ENCODE measurements around the gene CAMK4. TPM values are rescaled to one million over a fixed set of nuclear protein-coding genes. Genes with fewer than 3 reads are reported as not detected.

The CAMK4 gene
- total RNA-seq, 4 donors from 2014 or later = 0.42 to 5.3 (median 3.5) TPM

GRCh38 chr5:111432883-111433536 lies 208.8 kb downstream of the CAMK4 start:
- no peaks in the 10 kb centered on the region for H3K36me3 ChIP-seq
- no peak for DNase-seq (ENCODE audit: extremely low spot score)
- H3K4me1 ChIP-seq = no peaks in the 10 kb centered on the region
- no peaks in the 10 kb centered on the region for H3K9me3 ChIP-seq
- H3K27ac ChIP-seq (replicated peaks in 1 of 4) = no peak overlapping the region
- no peak overlapping the region for H3K4me3 ChIP-seq
- intact Hi-C loops (cut with DNase I) = no loop called here
- TF ChIP-seq CTCF (IDR thresholded peaks at IDR 0.05) (no peak), POLR2AphosphoS5 (IDR thresholded peaks at IDR 0.05) (no peak), POLR2A (IDR thresholded peaks at IDR 0.05; ENCODE audit: low read depth) (no peak), EP300 (IDR thresholded peaks at IDR 0.05) (no peak)
- H3K27me3 ChIP-seq = no peaks in the 10 kb centered on the region

DNA sequence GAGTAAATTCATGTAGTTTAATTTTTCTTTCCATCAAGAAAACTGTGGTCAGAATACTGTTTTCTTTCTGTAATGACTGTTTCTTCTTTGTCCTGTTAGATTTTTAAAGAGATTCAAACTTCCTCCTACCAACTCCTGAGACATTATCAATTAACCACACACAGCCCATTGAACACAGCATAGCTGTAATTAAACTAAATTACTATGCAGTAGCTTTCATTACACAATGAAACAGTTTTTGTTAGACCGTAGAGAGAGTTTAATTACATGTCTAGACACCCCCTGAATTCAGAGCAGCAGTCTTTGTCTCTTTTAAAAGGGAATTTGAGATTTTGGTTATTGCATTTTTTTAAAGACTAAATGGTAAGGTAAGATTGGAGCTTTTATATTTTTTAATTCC lies 210.6 kb downstream of the CAMK4 start:
- H3K27me3 ChIP-seq = no peaks in the 10 kb centered on the region
- DNase-seq (ENCODE audit: extremely low spot score) = no peak
- intact Hi-C loops (cut with DNase I) = no loop called here
- TF ChIP-seq EP300 (IDR thresholded peaks at IDR 0.05) (no peak), POLR2AphosphoS5 (IDR thresholded peaks at IDR 0.05) (no peak), CTCF (IDR thresholded peaks at IDR 0.05) (no peak), POLR2A (IDR thresholded peaks at IDR 0.05; ENCODE audit: low read depth) (no peak)
- no peak overlapping the region for H3K27ac ChIP-seq (replicated peaks in 1 of 4)
- H3K4me1 ChIP-seq = no peaks in the 10 kb centered on the region
- WGBS = 91% methylated on average over 1 of the region's 1 CpG
- H3K9me3 ChIP-seq = no peaks in the 10 kb centered on the region
- no peak overlapping the region for H3K4me3 ChIP-seq
- H3K36me3 ChIP-seq = no peaks in the 10 kb centered on the region

GRCh38 chr5:111439473-111440075 lies 215.4 kb downstream of the CAMK4 start:
- H3K4me1 ChIP-seq = no peaks in the 10 kb centered on the region
- intact Hi-C loops (cut with DNase I) = no loop called here
- DNase-seq (ENCODE audit: extremely low spot score) = no peak
- H3K36me3 ChIP-seq = no peaks in the 10 kb centered on the region
- H3K27ac ChIP-seq (replicated peaks in 1 of 4) = no peak overlapping the region
- H3K4me3 ChIP-seq = no peak overlapping the region
- TF ChIP-seq POLR2A (IDR thresholded peaks at IDR 0.05; ENCODE audit: low read depth) (no peak), CTCF (IDR thresholded peaks at IDR 0.05) (no peak), EP300 (IDR thresholded peaks at IDR 0.05) (no peak), POLR2AphosphoS5 (IDR thresholded peaks at IDR 0.05) (no peak)
- no peaks in the 10 kb centered on the region for H3K9me3 ChIP-seq
- WGBS = 77% methylated on average over 1 of the region's 1 CpG
- H3K27me3 ChIP-seq = no peaks in the 10 kb centered on the region

- H3K9me3 ChIP-seq = no peaks in the 10 kb centered on the region
- H3K36me3 ChIP-seq = no peaks in the 10 kb centered on the region
- no peak for DNase-seq (ENCODE audit: extremely low spot score)
- TF ChIP-seq POLR2A (IDR thresholded peaks at IDR 0.05; ENCODE audit: low read depth) (no peak), EP300 (IDR thresholded peaks at IDR 0.05) (no peak), POLR2AphosphoS5 (IDR thresholded peaks at IDR 0.05) (no peak), CTCF (IDR thresholded peaks at IDR 0.05) (no peak)
- 75% methylated on average over 1 of the region's 1 CpG for WGBS
- intact Hi-C loops (cut with DNase I) = no loop called here
- no peaks in the 10 kb centered on the region for H3K27me3 ChIP-seq
- H3K4me1 ChIP-seq = no peaks in the 10 kb centered on the region
- H3K4me3 ChIP-seq = no peak overlapping the region
- H3K27ac ChIP-seq (replicated peaks in 1 of 4) = no peak overlapping the region
Observed at GRCh38 chr5:111447099-111447498, 222.9 kb downstream of the CAMK4 start.
